ENCODE data around the gene ERC1.

The ERC1 gene

GRCh38 chr12:991350-992333 is 619 bp downstream of the ERC1 start (continued):
- peak; percentile 80 for TF ChIP-seq SP3 (tag by site-specific recombination; IDR thresholded peaks at IDR 0.05)
- no peak; the same call in 1 of the 2 replicates for TF ChIP-seq INSM2 (tag by site-specific recombination; IDR thresholded peaks at IDR 0.05)
- no peak for TF ChIP-seq ZNF350 (tag by site-specific recombination; IDR thresholded peaks at IDR 0.05)
- no peak for TF ChIP-seq ZNF571 (tag by site-specific recombination; IDR thresholded peaks at IDR 0.05)
- peak; percentile 38; the same call in 1 of the 2 replicates for TF ChIP-seq KLF16 (tag by site-specific recombination; IDR thresholded peaks at IDR 0.05)
- TF ChIP-seq ZEB2 (tag by site-specific recombination; IDR thresholded peaks at IDR 0.05), result peak; percentile 54; the same call in 1 of the 2 replicates
- no peak for TF ChIP-seq SALL2 (tag by site-specific recombination; IDR thresholded peaks at IDR 0.05; ENCODE audit: borderline replicate concordance)
- no peak for TF ChIP-seq ZNF610 (tag by site-specific recombination; IDR thresholded peaks at IDR 0.05; ENCODE audit: borderline replicate concordance)
- TF ChIP-seq ZNF354C (tag by site-specific recombination; IDR thresholded peaks at IDR 0.05; ENCODE audit: borderline replicate concordance, low read depth), result no peak
- TF ChIP-seq SP7 (tag by site-specific recombination; IDR thresholded peaks at IDR 0.05), result no peak
- no peak for TF ChIP-seq ZNF214 (tag by site-specific recombination; IDR thresholded peaks at IDR 0.05; ENCODE audit: borderline replicate concordance)
- TF ChIP-seq ZNF600 (tag by site-specific recombination; IDR thresholded peaks at IDR 0.05), result peak; percentile 60
- TF ChIP-seq GLIS2 (tag by site-specific recombination; IDR thresholded peaks at IDR 0.05), result peak; percentile 43
- no peak for TF ChIP-seq ZNF175 (tag by site-specific recombination; IDR thresholded peaks at IDR 0.05)
- TF ChIP-seq ZNF423 (tag by site-specific recombination; IDR thresholded peaks at IDR 0.05), result peak; percentile 79
- TF ChIP-seq ZBTB21 (tag by site-specific recombination; IDR thresholded peaks at IDR 0.05), result no peak
- TF ChIP-seq ZNF266 (tag by site-specific recombination; IDR thresholded peaks at IDR 0.05; ENCODE audit: low read depth), result no peak
- TF ChIP-seq SP2 (tag by site-specific recombination; IDR thresholded peaks at IDR 0.05), result peak; percentile 21
- 0 out of 2 replicates have a peak, but pooled peaks have one; percentile 58 for TF ChIP-seq KLF17 (tag by site-specific recombination; IDR thresholded peaks at IDR 0.05)

- peaks cover 16% of the 10 kb centered on the region; the same call in 1 of the 2 replicates for H3K4me1 ChIP-seq (ENCODE audit: control insufficient read depth, insufficient read depth, low read length)
- ChIA-PET POLR2A (no interaction called here), CTCF (interaction anchor here (0.6 to 1.9 kb wide), 3 partner anchors 8 to 591 kb away, joined by 4 to 5 read pairs (median 4); no protein-coding TSS in a partner anchor)
- no peak overlapping the region for H3K27ac ChIP-seq (ENCODE audit: extremely low read depth, low read depth, low read length)
- TF ChIP-seq ZNF26 (tag by site-specific recombination; IDR thresholded peaks at IDR 0.05), result no peak
- TF ChIP-seq ZNF544 (tag by site-specific recombination; IDR thresholded peaks at IDR 0.05), result no peak
- no peak for TF ChIP-seq EGR2 (tag by site-specific recombination; IDR thresholded peaks at IDR 0.05; ENCODE audit: low read depth)
- TF ChIP-seq ZNF223 (tag by site-specific recombination; IDR thresholded peaks at IDR 0.05), result no peak
- no peak for TF ChIP-seq SCRT2 (tag by site-specific recombination; IDR thresholded peaks at IDR 0.05)
- TF ChIP-seq PRDM6 (tag by site-specific recombination; IDR thresholded peaks at IDR 0.05), result peak; percentile 94
- no peaks in the 10 kb centered on the region for H3K9me3 ChIP-seq (ENCODE audit: control insufficient read depth, insufficient read depth, low read depth, low read length)
- no peaks in the 10 kb centered on the region for H3K36me3 ChIP-seq (ENCODE audit: control insufficient read depth in 2 of 2, insufficient read depth in 1 of 2, low read length in 2 of 2)
- peak overlapping the region; percentile 6 for H3K4me3 ChIP-seq (ENCODE audit: low read depth, low read length)
Observed at GRCh38 chr12:992647-993046, 1.6 kb downstream of the ERC1 start.
